ENCODE data around the gene OR2A7. TPM values are rescaled to one million over a fixed set of nuclear protein-coding genes. Genes with fewer than 3 reads are reported as not detected.
A peak's percentile ranks its signal among the peaks of the same experiment; 100 is the strongest.
"Not testable (repeated sequence)": the region's sequence is repeated elsewhere in the genome, so short reads cannot be mapped to it uniquely, and the experiment has no call there.

Gene OR2A7
- total RNA-seq, 6 donors from 2014 or later: 4.5 to 12.0 (median 8.2) TPM

- peak in 1 of 2 donors; percentile 8 for ATAC-seq (ENCODE audit: low FRiP score in 2 of 2)
- not testable (repeated sequence) for DNase-seq, H3K27me3 ChIP-seq, H3K4me1 ChIP-seq, H3K4me3 ChIP-seq, H3K27ac ChIP-seq, H3K9me3 ChIP-seq, H3K36me3 ChIP-seq
- 79 to 80% methylated on average over 2 to 4 of the region's 4 CpGs for WGBS, 2 donors
Measured at GRCh38 chr7:144282490-144282889, 17.9 kb upstream of the OR2A7 start.

GRCh38 chr7:144281981-144282380 is 17.4 kb upstream of the OR2A7 start:
- not testable (repeated sequence) for H3K27ac ChIP-seq, H3K9me3 ChIP-seq, H3K4me3 ChIP-seq, DNase-seq, H3K27me3 ChIP-seq, H3K36me3 ChIP-seq, H3K4me1 ChIP-seq
- WGBS, 2 donors: no CpG with 5 or more reads among the region's 8 CpGs
- ATAC-seq (ENCODE audit: low FRiP score in 2 of 2): peak in 1 of 2 donors; percentile 6

- DNase-seq; H3K27ac ChIP-seq; H3K27me3 ChIP-seq; H3K4me3 ChIP-seq; H3K9me3 ChIP-seq; H3K36me3 ChIP-seq; ATAC-seq (ENCODE audit: low FRiP score in 2 of 2); H3K4me1 ChIP-seq: not testable (repeated sequence)
- WGBS, 2 donors: 88 to 96% methylated on average over 3 to 4 of the region's 6 CpGs
Measured at GRCh38 chr7:144280010-144280409, 15.4 kb upstream of the OR2A7 start.

- H3K27me3 ChIP-seq; ATAC-seq (ENCODE audit: low FRiP score in 2 of 2); DNase-seq; H3K36me3 ChIP-seq; H3K27ac ChIP-seq; H3K9me3 ChIP-seq; H3K4me1 ChIP-seq; H3K4me3 ChIP-seq: not testable (repeated sequence)
- 95% methylated on average over 4 of the region's 6 CpGs for WGBS, 2 donors
Measured at GRCh38 chr7:144275281-144275680, 10.7 kb upstream of the OR2A7 start.

GRCh38 chr7:144269188-144269587 is 4.6 kb upstream of the OR2A7 start, which contains the start of gene CTAGE8:
Gene CTAGE8 (minus strand): TSS chr7:144269288. CDS start chr7:144269250, 38 bp downstream.
- DNase-seq; H3K9me3 ChIP-seq; H3K27me3 ChIP-seq; H3K4me3 ChIP-seq; H3K36me3 ChIP-seq; ATAC-seq (ENCODE audit: low FRiP score in 2 of 2); H3K27ac ChIP-seq; H3K4me1 ChIP-seq: not testable (repeated sequence)
- 86% methylated on average over 2 of the region's 19 CpGs; no CpG with 5 or more reads in 1 of the 2 donors for WGBS, 2 donors

GRCh38 chr7:144262128-144262527 is 2.5 kb downstream of the OR2A7 start:
- not testable (repeated sequence) for ATAC-seq (ENCODE audit: low FRiP score in 2 of 2)
- WGBS, 2 donors: no CpG with 5 or more reads among the region's 2 CpGs

GRCh38 chr7:144259067-144259466 is 5.5 kb downstream of the OR2A7 start:
- ATAC-seq (ENCODE audit: low FRiP score in 2 of 2); DNase-seq: not testable (repeated sequence)
- WGBS, 2 donors: no CpG with 5 or more reads among the region's 14 CpGs

More at GRCh38 chr7:144262128-144262527, 2.5 kb downstream of the OR2A7 start:
- not testable (repeated sequence) for H3K27me3 ChIP-seq, H3K4me1 ChIP-seq, H3K9me3 ChIP-seq, H3K4me3 ChIP-seq, H3K36me3 ChIP-seq, H3K27ac ChIP-seq, DNase-seq

GRCh38 chr7:144256112-144256511 is 8.5 kb downstream of the OR2A7 start:
- H3K27me3 ChIP-seq: no peaks in the 10 kb centered on the region
- no peak for TF ChIP-seq CTCF (IDR thresholded peaks at IDR 0.05)
- TF ChIP-seq POLR2A (IDR thresholded peaks at IDR 0.05): no peak
- TF ChIP-seq EP300 (IDR thresholded peaks at IDR 0.05): no peak
- TF ChIP-seq POLR2AphosphoS5 (IDR thresholded peaks at IDR 0.05): no peak
- 51 to 64% methylated on average over 3 of the region's 3 CpGs for WGBS, 2 donors
- H3K4me3 ChIP-seq: no peak overlapping the region
- H3K9me3 ChIP-seq: no peaks in the 10 kb centered on the region
- H3K27ac ChIP-seq: no peak overlapping the region
- peaks cover 0 to 5% (median 0%) of the 10 kb centered on the region in 4 donors for H3K4me1 ChIP-seq
- no peaks in the 10 kb centered on the region for H3K36me3 ChIP-seq
- peak in 1 of 2 donors; percentile 30 for DNase-seq
- peak in 1 of 2 donors; percentile 44 for ATAC-seq (ENCODE audit: low FRiP score in 2 of 2)

More at GRCh38 chr7:144259067-144259466, 5.5 kb downstream of the OR2A7 start:
- not testable (repeated sequence) for H3K4me3 ChIP-seq, H3K27me3 ChIP-seq, H3K27ac ChIP-seq, H3K4me1 ChIP-seq, H3K9me3 ChIP-seq, H3K36me3 ChIP-seq

Measured in upper lobe of left lung (tissue), 6 donors.